ENCODE results near the gene NELFB.

- TF ChIP-seq, protein P1, sequence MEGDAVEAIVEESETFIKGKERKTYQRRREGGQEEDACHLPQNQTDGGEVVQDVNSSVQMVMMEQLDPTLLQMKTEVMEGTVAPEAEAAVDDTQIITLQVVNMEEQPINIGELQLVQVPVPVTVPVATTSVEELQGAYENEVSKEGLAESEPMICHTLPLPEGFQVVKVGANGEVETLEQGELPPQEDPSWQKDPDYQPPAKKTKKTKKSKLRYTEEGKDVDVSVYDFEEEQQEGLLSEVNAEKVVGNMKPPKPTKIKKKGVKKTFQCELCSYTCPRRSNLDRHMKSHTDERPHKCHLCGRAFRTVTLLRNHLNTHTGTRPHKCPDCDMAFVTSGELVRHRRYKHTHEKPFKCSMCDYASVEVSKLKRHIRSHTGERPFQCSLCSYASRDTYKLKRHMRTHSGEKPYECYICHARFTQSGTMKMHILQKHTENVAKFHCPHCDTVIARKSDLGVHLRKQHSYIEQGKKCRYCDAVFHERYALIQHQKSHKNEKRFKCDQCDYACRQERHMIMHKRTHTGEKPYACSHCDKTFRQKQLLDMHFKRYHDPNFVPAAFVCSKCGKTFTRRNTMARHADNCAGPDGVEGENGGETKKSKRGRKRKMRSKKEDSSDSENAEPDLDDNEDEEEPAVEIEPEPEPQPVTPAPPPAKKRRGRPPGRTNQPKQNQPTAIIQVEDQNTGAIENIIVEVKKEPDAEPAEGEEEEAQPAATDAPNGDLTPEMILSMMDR (IDR thresholded peaks at IDR 0.05) = no peak
- no peak for TF ChIP-seq POLR2A (IDR thresholded peaks at IDR 0.05)
- no peak for TF ChIP-seq POLR2AphosphoS5 (IDR thresholded peaks at IDR 0.05)
- TF ChIP-seq EP300 (IDR thresholded peaks at IDR 0.05; ENCODE audit: low read depth) = no peak
Observed at GRCh38 chr9:137303893-137304382, 48.8 kb downstream of the NELFB start.

Measured in transverse colon (tissue), 4 donors.